PC-9 (cell line): ENCODE results near the gene CDC42BPA.

Experiments
- CTCF ChIP-seq: fragments of 200-600 bp; sonication (generic); conservative IDR thresholded peaks from 2 replicates; pipeline ENCODE4 v1.6.1; 2017; ENCODE audit warnings: mixed run types, antibody characterized with exemption, mild to moderate bottlenecking, moderate library complexity
- EZH2 ChIP-seq: fragments of 200-600 bp; sonication (generic); IDR thresholded peaks from 2 replicates; pipeline ENCODE4 v1.8.0; 2017; ENCODE audit warnings: antibody characterized with exemption, low read depth

GRCh38 chr1:227093309-227093708 lies 225.0 kb downstream of the CDC42BPA start:
- TF ChIP-seq CTCF (no peak), EZH2 (no peak)
